Measurements from ENCODE around the gene ALPI.
"Not testable (repeated sequence)": the region's sequence is repeated elsewhere in the genome, so short reads cannot be mapped to it uniquely, and the experiment has no call there.

The ALPI gene

GRCh38 chr2:232443669-232444408 lies 12.1 kb upstream of the ALPI start:
- DNase-seq = not testable (repeated sequence)

- peak; percentile 65 for DNase-seq
These were observed 11.4 kb upstream of the ALPI start for GRCh38 chr2:232444409-232445148.

DNA sequence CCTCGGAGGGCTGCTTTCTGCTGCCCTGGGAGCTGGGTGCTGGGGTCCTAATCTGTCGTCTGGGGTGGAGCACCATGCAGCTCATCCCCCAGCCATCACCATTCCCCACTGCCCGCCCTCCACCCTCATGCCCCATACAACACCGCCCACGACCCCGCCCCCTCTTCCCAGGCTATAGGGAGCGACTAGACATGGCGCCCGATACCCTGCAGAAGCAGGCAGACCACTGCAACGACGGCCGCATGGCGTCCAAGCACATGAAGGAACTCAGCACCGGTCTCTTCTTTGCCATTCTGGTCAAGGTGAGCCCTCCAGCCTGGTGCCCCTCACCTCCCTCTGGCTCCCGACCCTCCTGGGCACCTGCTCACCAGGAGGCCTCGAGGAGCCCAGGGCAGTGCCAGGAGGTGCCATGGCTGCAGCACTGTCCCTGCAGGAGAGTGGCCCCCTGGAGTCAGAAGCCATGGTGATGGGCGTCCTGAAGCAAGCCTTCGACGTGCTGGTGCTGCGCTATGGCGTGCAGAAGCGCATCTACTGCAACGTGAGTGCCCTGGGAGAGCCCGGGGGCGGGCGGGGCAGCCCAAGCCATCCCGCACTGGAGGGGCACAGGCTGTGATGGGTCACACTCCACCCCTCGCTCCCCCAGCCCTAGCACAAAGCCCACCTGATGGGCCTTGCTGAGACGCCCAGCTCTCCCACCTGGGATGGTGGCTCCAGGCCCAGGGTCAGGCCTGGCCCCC lies 10.6 kb upstream of the ALPI start:
- not testable (repeated sequence) for DNase-seq

GRCh38 chr2:232446266-232446777 lies 9.6 kb upstream of the ALPI start:
- DNase-seq = not testable (repeated sequence)

GRCh38 chr2:232447091-232447620 lies 8.8 kb upstream of the ALPI start:
- DNase-seq = no peak

GRCh38 chr2:232447638-232448303 lies 8.2 kb upstream of the ALPI start:
- DNase-seq = no peak

GRCh38 chr2:232448304-232448690 lies 7.7 kb upstream of the ALPI start:
- DNase-seq = no peak

GRCh38 chr2:232449964-232450363 lies 6.0 kb upstream of the ALPI start:
- DNase-seq = no peak

DNA sequence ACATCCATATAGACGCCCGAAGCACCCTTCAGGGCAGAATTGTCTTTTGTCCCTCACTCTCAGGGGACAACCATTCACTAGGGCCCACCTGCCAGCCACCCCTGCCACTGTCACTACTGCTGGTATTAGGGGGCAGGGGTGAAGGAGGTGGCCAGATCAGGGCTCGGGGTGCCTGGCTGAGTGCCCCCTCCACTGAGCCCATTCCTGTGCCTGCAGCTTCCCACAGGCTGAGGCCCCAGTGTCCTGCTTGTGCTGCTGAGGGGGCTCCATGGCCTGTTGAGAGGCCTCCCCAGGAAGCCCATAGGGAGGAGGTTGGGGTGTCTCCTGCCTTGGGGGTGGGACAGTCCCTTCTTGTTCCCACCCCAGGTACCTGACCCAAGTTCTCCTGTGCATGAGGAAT lies 4.3 kb upstream of the ALPI start:
- not testable (repeated sequence) for DNase-seq

DNA sequence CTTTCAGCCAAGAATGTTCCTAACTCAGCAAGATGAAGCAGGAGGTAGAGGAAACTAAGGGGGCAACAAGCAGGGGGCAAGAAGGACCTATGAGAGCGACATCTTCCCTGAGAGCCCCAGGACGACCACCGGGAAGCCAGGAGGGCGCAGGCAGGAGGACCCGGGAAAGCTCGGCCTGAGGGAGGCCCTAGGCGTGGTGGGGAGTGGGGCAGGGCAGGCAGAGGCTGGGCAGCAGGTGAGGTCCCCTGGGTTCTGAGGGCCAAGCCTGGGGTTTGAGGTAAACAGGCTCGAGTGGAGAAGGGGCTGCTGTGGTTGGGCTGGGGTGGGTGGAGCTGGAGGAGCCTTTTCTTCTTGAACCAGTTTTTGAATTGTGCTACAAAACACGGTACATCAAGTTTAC lies 1.3 kb upstream of the ALPI start:
- DNase-seq = no peak

DNA sequence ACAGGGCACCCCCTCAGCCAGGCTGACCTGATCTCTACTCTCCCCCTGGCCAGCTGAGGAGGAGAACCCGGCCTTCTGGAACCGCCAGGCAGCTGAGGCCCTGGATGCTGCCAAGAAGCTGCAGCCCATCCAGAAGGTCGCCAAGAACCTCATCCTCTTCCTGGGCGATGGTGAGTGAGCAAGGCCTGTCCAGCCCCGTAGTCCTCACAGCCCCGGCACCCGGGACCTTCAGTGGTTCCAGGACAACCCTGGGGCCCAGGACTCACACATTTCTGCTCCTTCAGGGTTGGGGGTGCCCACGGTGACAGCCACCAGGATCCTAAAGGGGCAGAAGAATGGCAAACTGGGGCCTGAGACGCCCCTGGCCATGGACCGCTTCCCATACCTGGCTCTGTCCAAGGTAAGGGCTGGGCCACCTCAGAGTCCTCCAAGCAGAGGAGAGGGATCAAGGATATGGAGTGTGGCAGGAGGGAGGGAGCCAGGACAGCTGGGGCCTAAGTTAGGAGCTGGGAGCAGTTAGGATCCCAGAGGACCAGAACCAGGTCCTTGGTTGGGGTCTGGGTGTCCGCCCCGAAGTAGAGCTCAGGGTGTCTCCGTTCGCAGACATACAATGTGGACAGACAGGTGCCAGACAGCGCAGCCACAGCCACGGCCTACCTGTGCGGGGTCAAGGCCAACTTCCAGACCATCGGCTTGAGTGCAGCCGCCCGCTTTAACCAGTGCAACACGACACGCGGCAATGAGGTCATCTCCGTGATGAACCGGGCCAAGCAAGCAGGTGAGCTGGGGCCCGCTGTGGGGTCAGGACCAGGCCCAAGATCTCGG lies 555 bp downstream of the ALPI start:
- DNase-seq = no peak

DNA sequence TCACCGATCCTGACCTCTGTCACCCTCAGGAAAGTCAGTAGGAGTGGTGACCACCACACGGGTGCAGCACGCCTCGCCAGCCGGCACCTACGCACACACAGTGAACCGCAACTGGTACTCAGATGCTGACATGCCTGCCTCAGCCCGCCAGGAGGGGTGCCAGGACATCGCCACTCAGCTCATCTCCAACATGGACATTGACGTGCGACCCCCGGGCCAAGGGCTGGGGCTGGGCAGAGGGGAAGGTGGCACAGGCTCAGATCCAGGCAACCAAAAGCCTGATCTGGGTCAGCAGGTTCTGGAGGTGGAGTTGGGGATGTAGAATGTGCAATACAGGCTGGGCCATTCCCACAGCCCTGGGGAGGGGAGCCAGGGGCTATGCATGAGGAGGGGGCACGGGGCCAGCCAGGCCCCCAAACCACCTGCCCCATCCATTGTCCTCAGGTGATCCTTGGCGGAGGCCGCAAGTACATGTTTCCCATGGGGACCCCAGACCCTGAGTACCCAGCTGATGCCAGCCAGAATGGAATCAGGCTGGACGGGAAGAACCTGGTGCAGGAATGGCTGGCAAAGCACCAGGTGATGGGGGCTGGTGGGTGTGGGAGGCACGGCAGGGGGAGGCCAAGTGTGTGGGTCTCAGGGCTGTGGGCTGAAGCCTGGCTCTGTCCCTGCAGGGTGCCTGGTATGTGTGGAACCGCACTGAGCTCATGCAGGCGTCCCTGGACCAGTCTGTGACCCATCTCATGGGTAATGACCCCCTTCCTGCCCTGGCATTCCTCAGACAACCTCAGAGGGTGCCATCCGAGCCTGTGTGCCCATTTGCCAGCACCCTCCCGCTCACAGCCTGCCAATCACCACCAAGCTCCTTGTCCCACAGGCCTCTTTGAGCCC lies 1.4 kb downstream of the ALPI start:
- DNase-seq = no peak

- DNase-seq = no peak
These were observed 2.2 kb downstream of the ALPI start for GRCh38 chr2:232458051-232458660.

GRCh38 chr2:232458661-232459418 lies 2.9 kb downstream of the ALPI start:
- no peak for DNase-seq

DNA sequence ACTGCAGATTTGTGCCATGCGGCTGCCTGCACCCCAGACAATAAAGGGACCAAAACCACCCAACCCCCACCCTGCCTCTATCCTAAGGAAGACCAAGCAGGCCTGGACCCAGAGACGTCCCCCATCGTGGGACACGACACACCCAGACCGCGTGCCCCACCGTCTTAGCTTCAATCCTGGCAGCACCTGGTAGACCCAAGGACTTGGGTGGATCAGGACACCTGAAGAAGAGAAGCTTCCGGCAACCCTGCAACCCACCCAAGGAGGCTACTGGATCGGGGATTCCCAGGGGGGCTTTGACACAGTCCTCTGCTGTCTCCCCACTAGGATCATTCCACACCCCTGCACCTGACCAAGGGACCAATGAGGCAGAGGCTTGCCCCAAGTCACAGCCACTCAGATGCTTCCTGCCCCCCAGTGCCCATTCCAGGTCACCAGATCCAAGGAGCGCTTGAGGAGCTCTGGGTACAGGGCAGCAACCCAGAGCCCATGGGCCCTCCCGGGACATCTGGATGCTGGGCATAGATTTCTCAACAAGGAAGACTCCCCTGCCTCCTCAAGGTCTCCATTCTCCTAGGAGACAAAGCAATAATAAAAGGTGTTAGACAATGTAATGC lies 3.6 kb downstream of the ALPI start:
- DNase-seq = no peak

GRCh38 chr2:232460171-232460570 lies 4.2 kb downstream of the ALPI start:
- no peak for DNase-seq

DNA sequence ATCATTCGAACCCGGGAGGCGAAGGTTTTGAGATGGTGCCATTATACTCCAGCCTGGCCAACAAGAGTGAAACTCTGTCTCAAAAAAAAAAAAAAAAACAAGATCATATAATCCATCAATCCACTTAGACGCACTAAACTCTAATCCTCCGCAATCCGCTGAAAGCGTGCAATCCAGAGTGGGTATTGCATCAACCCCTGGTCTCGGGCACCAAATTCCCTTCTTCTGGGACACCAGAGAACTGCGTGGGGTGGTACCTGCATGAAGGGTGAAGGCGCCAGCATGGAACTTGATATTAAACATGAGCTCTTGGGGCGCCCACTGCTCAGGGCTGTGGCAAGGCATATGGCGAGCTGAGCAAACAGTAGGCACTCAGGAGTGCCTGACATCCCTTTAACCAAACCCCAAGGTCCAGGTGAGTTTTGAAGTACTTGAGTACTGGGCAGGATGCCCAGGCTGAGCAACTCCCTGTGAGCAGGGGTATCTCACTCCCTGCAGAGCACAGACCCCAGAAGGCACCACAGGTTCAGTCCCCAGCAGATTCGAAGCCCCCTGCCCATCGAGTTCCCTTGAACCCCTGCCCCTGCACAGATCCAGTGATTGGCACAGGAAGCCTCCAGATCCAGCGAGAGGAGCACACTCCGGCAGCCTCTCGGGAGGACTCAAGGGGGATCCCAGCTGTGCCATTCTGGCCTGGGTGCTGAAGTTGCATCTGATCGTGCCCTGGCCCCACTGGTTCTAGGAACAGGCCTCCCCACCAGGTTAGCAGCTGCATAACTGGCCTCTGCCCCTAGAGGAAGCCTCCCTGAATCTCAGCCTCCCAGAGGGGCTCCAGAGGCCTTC lies 8.0 kb downstream of the ALPI start:
- DNase-seq = no peak

- no peak for DNase-seq
These were observed 8.6 kb downstream of the ALPI start for GRCh38 chr2:232464544-232464885.
